Lower leg skin (tissue), 3 donors: ENCODE results near the gene TFAP2C.

ENCODE experiments used
- POLR2A ChIP-seq, 2 donors: fragments of 450-650 bp; IDR thresholded peaks; one replicate each; pipeline ENCODE4 v1.6.1; 2016 to 2017; ENCODE audit warnings: antibody characterized with exemption in 2 of 2, mild to moderate bottlenecking in 1 of 2, moderate library complexity in 1 of 2
- TF ChIP-seq, protein P1 (sequence below), 3 donors: fragments of 450-650 bp; IDR thresholded peaks; one replicate each; pipeline ENCODE4 v1.5.1; 2016; ENCODE audit warnings: antibody characterized with exemption in 3 of 3, mild to moderate bottlenecking in 3 of 3, moderate library complexity in 2 of 3

DNA sequence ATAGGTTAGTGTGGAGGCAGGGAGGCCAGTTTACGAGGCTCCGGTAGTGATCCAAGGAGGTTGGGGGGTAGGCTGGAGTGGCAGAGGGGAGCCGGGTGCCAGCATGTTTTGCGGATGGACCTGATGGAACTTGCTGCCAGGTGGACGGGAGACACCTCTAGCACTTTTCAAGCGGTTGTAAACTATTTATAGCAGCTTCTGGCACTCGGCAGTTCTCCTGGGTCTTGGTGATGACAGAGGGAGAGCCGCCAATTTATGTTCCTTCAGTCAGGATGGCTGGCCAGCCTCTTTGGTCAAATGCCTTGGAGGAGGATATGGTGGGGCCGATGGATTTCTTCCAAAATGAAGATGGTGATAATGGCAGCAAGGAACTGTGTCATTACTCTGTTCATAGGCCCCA lies 28.8 kb downstream of the TFAP2C start:
- TF ChIP-seq, protein P1, sequence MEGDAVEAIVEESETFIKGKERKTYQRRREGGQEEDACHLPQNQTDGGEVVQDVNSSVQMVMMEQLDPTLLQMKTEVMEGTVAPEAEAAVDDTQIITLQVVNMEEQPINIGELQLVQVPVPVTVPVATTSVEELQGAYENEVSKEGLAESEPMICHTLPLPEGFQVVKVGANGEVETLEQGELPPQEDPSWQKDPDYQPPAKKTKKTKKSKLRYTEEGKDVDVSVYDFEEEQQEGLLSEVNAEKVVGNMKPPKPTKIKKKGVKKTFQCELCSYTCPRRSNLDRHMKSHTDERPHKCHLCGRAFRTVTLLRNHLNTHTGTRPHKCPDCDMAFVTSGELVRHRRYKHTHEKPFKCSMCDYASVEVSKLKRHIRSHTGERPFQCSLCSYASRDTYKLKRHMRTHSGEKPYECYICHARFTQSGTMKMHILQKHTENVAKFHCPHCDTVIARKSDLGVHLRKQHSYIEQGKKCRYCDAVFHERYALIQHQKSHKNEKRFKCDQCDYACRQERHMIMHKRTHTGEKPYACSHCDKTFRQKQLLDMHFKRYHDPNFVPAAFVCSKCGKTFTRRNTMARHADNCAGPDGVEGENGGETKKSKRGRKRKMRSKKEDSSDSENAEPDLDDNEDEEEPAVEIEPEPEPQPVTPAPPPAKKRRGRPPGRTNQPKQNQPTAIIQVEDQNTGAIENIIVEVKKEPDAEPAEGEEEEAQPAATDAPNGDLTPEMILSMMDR (IDR thresholded peaks at IDR 0.05) = no peak
- TF ChIP-seq POLR2A (IDR thresholded peaks at IDR 0.05) = no peak
